Tibial artery (tissue), 4 donors: ENCODE measurements around the gene MYDGF.

Experiments used
- DNase-seq, 2 donors: peaks; one replicate each; pipeline ENCODE4 v3.0.0-alpha.2; 2019
- H3K27ac ChIP-seq, 2 donors: fragments of 200-600 bp; sonication (generic) in 1 of 2; 1 replicate in 1 of 2; 2 replicates in 1 of 2; pipeline ENCODE4 v1.5.1; 2018 to 2019; ENCODE audit warnings: mild to moderate bottlenecking in 1 of 2
- H3K27me3 ChIP-seq, 2 donors: fragments of 200-600 bp; sonication (generic) in 1 of 2; one replicate each; pipeline versions ENCODE4 v1.5.1 to v1.6.0; 2016 to 2019
- H3K36me3 ChIP-seq, 3 donors: fragments of 200-600 bp; sonication (generic) in 2 of 3; one replicate each; pipeline ENCODE4 v1.5.1; 2016 to 2019; ENCODE audit warnings: mild to moderate bottlenecking in 2 of 3
- H3K4me1 ChIP-seq, 4 donors: fragments of 200-600 bp; sonication (generic) in 2 of 4; 1 replicate in 3 of 4; 2 replicates in 1 of 4; pipeline ENCODE4 v1.5.1; 2016 to 2019
- H3K4me3 ChIP-seq, 2 donors: fragments of 200-600 bp; sonication (generic) in 1 of 2; 1 replicate in 1 of 2; 2 replicates in 1 of 2; pipeline ENCODE4 v1.5.1; 2018 to 2019; ENCODE audit warnings: mild to moderate bottlenecking in 2 of 2
- H3K9me3 ChIP-seq, 3 donors: fragments of 200-600 bp; sonication (generic) in 1 of 3; one replicate each; pipeline ENCODE4 v1.5.1; 2016 to 2019
- CTCF ChIP-seq, 2 experiments: fragments of 200-600 bp in 1 of 2; fragments of 450-650 bp in 1 of 2; IDR thresholded peaks; one replicate each; pipeline ENCODE4 v1.5.1; 2017 to 2019; ENCODE audit warnings: antibody characterized with exemption in 2 of 2, mild to moderate bottlenecking in 1 of 2, moderate library complexity in 1 of 2
- intact Hi-C: fragments of 100-400 bp; cut with DNase I; formaldehyde crosslinking; loops from one replicate; pipeline ENCODE4 v1.15.0; 2023; ENCODE audit warnings: low total_unique reads

Gene MYDGF

GRCh38 chr19:4709440-4710280, 39.5 kb upstream of the MYDGF start:
- no peak for DNase-seq
- Histone ChIP-seq H3K4me1 (peaks cover 0 to 62% (median 40%) of the 10 kb centered on the region in 4 donors), H3K27me3 (no peaks in the 10 kb centered on the region), H3K36me3 (peaks cover 44 to 73% (median 70%) of the 10 kb centered on the region in 3 donors), H3K27ac (peak overlapping the region; percentile 36 to 42), H3K9me3 (no peaks in the 10 kb centered on the region), H3K4me3 (no peak overlapping the region)
- intact Hi-C loops, result no loop called here
- no peak for TF ChIP-seq CTCF (IDR thresholded peaks at IDR 0.05)

GRCh38 chr19:4707956-4708650, 38.0 kb upstream of the MYDGF start:
- DNase-seq, result no peak
- Histone ChIP-seq H3K36me3 (peaks cover 57 to 74% (median 72%) of the 10 kb centered on the region in 3 donors), H3K4me1 (peaks cover 0 to 49% (median 29%) of the 10 kb centered on the region in 4 donors), H3K4me3 (no peak overlapping the region), H3K27ac (peak overlapping the region; percentile 24 to 54), H3K9me3 (no peaks in the 10 kb centered on the region), H3K27me3 (no peaks in the 10 kb centered on the region)
- TF ChIP-seq CTCF (IDR thresholded peaks at IDR 0.05), result no peak
- intact Hi-C loops, result no loop called here

GRCh38 chr19:4707322-4707721, 37.2 kb upstream of the MYDGF start:
- peaks cover 0 to 43% (median 26%) of the 10 kb centered on the region in 4 donors for H3K4me1 ChIP-seq
- intact Hi-C loops, result no loop called here
- peaks cover 57 to 74% (median 72%) of the 10 kb centered on the region in 3 donors for H3K36me3 ChIP-seq
- no peak for TF ChIP-seq CTCF (IDR thresholded peaks at IDR 0.05)
- no peaks in the 10 kb centered on the region for H3K27me3 ChIP-seq
- DNase-seq, result no peak
- H3K27ac ChIP-seq, result peak overlapping the region; percentile 24 to 54
- no peak overlapping the region for H3K4me3 ChIP-seq
- no peaks in the 10 kb centered on the region for H3K9me3 ChIP-seq

- no peak for DNase-seq
- TF ChIP-seq CTCF (IDR thresholded peaks at IDR 0.05), result no peak
- Histone ChIP-seq H3K9me3 (no peaks in the 10 kb centered on the region), H3K36me3 (peaks cover 60 to 77% (median 72%) of the 10 kb centered on the region in 3 donors), H3K27ac (no peak overlapping the region), H3K27me3 (no peaks in the 10 kb centered on the region), H3K4me3 (no peak overlapping the region), H3K4me1 (peaks cover 0 to 38% (median 24%) of the 10 kb centered on the region in 4 donors)
- intact Hi-C loops, result no loop called here
Measured at GRCh38 chr19:4705413-4706131, 35.4 kb upstream of the MYDGF start.

GRCh38 chr19:4704317-4704673, 34.2 kb upstream of the MYDGF start:
- Histone ChIP-seq H3K4me3 (no peak overlapping the region), H3K27me3 (no peaks in the 10 kb centered on the region), H3K36me3 (peaks cover 67 to 77% (median 75%) of the 10 kb centered on the region in 3 donors), H3K9me3 (no peaks in the 10 kb centered on the region), H3K4me1 (peaks cover 0 to 25% (median 15%) of the 10 kb centered on the region in 4 donors), H3K27ac (no peak overlapping the region)
- intact Hi-C loops, result no loop called here
- DNase-seq, result no peak
- no peak for TF ChIP-seq CTCF (IDR thresholded peaks at IDR 0.05)
